ENCODE data around the gene SGCD.
"Not testable (repeated sequence)": the region's sequence is repeated elsewhere in the genome, so short reads cannot be mapped to it uniquely, and the experiment has no call there.

SGCD gene

GRCh38 chr5:156597276-156597675 is 270.3 kb downstream of the SGCD start:
- TF ChIP-seq, protein P1, sequence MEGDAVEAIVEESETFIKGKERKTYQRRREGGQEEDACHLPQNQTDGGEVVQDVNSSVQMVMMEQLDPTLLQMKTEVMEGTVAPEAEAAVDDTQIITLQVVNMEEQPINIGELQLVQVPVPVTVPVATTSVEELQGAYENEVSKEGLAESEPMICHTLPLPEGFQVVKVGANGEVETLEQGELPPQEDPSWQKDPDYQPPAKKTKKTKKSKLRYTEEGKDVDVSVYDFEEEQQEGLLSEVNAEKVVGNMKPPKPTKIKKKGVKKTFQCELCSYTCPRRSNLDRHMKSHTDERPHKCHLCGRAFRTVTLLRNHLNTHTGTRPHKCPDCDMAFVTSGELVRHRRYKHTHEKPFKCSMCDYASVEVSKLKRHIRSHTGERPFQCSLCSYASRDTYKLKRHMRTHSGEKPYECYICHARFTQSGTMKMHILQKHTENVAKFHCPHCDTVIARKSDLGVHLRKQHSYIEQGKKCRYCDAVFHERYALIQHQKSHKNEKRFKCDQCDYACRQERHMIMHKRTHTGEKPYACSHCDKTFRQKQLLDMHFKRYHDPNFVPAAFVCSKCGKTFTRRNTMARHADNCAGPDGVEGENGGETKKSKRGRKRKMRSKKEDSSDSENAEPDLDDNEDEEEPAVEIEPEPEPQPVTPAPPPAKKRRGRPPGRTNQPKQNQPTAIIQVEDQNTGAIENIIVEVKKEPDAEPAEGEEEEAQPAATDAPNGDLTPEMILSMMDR (IDR thresholded peaks at IDR 0.05; ENCODE audit: poor library complexity, severe bottlenecking): no peak
- ATAC-seq (ENCODE audit: low read depth) (no peak), DNase-seq (ENCODE audit: low spot score) (no peak)

DNA sequence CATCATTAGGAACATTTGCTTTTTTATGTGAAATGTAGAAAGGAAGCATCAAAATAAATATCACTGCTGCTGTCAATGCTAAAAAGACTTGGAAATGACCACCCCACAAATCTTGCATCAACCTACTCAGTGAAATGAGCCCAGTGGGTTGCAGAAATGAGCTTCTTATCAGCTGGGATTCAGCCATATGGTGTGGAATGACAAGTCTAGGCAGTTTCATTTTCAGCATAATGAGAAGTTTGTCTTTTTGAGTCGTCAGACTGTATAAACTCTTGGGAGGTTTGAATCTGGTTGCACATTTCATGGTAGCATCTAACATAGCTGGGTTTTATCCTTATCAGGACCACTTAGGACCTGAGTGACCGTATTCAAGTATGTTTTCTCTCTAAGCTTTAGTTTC is 272.0 kb downstream of the SGCD start:
- Histone ChIP-seq H3K27ac (ENCODE audit: poor library complexity, severe bottlenecking) (no peak overlapping the region), H3K36me3 (ENCODE audit: low read depth) (no peaks in the 10 kb centered on the region), H3K4me1 (ENCODE audit: insufficient read depth, poor library complexity, severe bottlenecking) (no peaks in the 10 kb centered on the region), H3K4me3 (ENCODE audit: severe bottlenecking) (no peak overlapping the region), H3K9me3 (ENCODE audit: severe bottlenecking) (no peaks in the 10 kb centered on the region), H3K27me3 (ENCODE audit: insufficient read depth, poor library complexity, severe bottlenecking) (no peaks in the 10 kb centered on the region)
- ATAC-seq (ENCODE audit: low read depth): no peak
- TF ChIP-seq, protein P1 (IDR thresholded peaks at IDR 0.05; ENCODE audit: poor library complexity, severe bottlenecking): no peak
- DNase-seq (ENCODE audit: low spot score): no peak

More at GRCh38 chr5:156597276-156597675, 270.3 kb downstream of the SGCD start:
- Histone ChIP-seq H3K9me3 (ENCODE audit: severe bottlenecking) (no peaks in the 10 kb centered on the region), H3K27me3 (ENCODE audit: insufficient read depth, poor library complexity, severe bottlenecking) (no peaks in the 10 kb centered on the region), H3K27ac (ENCODE audit: poor library complexity, severe bottlenecking) (no peak overlapping the region), H3K4me1 (ENCODE audit: insufficient read depth, poor library complexity, severe bottlenecking) (no peaks in the 10 kb centered on the region), H3K4me3 (ENCODE audit: severe bottlenecking) (no peak overlapping the region), H3K36me3 (ENCODE audit: low read depth) (no peaks in the 10 kb centered on the region)

GRCh38 chr5:156610582-156610981 is 283.6 kb downstream of the SGCD start:
- H3K4me3 ChIP-seq (ENCODE audit: severe bottlenecking); DNase-seq (ENCODE audit: low spot score); ATAC-seq (ENCODE audit: low read depth); H3K36me3 ChIP-seq (ENCODE audit: low read depth); H3K27ac ChIP-seq (ENCODE audit: poor library complexity, severe bottlenecking); H3K27me3 ChIP-seq (ENCODE audit: insufficient read depth, poor library complexity, severe bottlenecking); H3K9me3 ChIP-seq (ENCODE audit: severe bottlenecking); H3K4me1 ChIP-seq (ENCODE audit: insufficient read depth, poor library complexity, severe bottlenecking): not testable (repeated sequence)

GRCh38 chr5:156615901-156616300 is 288.9 kb downstream of the SGCD start:
- no peaks in the 10 kb centered on the region for H3K27me3 ChIP-seq (ENCODE audit: insufficient read depth, poor library complexity, severe bottlenecking)
- H3K36me3 ChIP-seq (ENCODE audit: low read depth): no peaks in the 10 kb centered on the region
- TF ChIP-seq, protein P1 (IDR thresholded peaks at IDR 0.05; ENCODE audit: poor library complexity, severe bottlenecking): no peak
- no peak for ATAC-seq (ENCODE audit: low read depth)
- no peak overlapping the region for H3K27ac ChIP-seq (ENCODE audit: poor library complexity, severe bottlenecking)
- no peak overlapping the region for H3K4me3 ChIP-seq (ENCODE audit: severe bottlenecking)
- DNase-seq (ENCODE audit: low spot score): no peak
- peaks cover 7% of the 10 kb centered on the region for H3K9me3 ChIP-seq (ENCODE audit: severe bottlenecking)
- no peaks in the 10 kb centered on the region for H3K4me1 ChIP-seq (ENCODE audit: insufficient read depth, poor library complexity, severe bottlenecking)

GRCh38 chr5:156617426-156617825 is 290.5 kb downstream of the SGCD start:
- no peak for ATAC-seq (ENCODE audit: low read depth)
- Histone ChIP-seq H3K36me3 (ENCODE audit: low read depth) (no peaks in the 10 kb centered on the region), H3K27ac (ENCODE audit: poor library complexity, severe bottlenecking) (no peak overlapping the region), H3K27me3 (ENCODE audit: insufficient read depth, poor library complexity, severe bottlenecking) (no peaks in the 10 kb centered on the region), H3K9me3 (ENCODE audit: severe bottlenecking) (no peaks in the 10 kb centered on the region), H3K4me3 (ENCODE audit: severe bottlenecking) (no peak overlapping the region), H3K4me1 (ENCODE audit: insufficient read depth, poor library complexity, severe bottlenecking) (no peaks in the 10 kb centered on the region)
- TF ChIP-seq, protein P1 (IDR thresholded peaks at IDR 0.05; ENCODE audit: poor library complexity, severe bottlenecking): no peak
- no peak for DNase-seq (ENCODE audit: low spot score)
